SK-N-MC (cell line): ENCODE data around the gene MUC20.

Source experiments
- EZH2 ChIP-seq: fragments of 200-600 bp; sonication (generic); IDR thresholded peaks from one replicate; pipeline ENCODE4 v1.6.1; 2017; ENCODE audit warnings: antibody characterized with exemption
- FOXP2 ChIP-seq: optimal IDR thresholded peaks from 2 replicates; pipeline ENCODE3; 2011; ENCODE audit warnings: mild to moderate bottlenecking, moderate library complexity; ENCODE audit not compliant: insufficient read depth; ENCODE audit errors: extremely low read length, control extremely low read depth
- POLR2AphosphoS5 ChIP-seq: IDR thresholded peaks from 2 replicates; pipeline ENCODE4 v1.6.1; 2012; ENCODE audit warnings: mild to moderate bottlenecking, low read depth, low read length, borderline replicate concordance

- TF ChIP-seq EZH2 (no peak), POLR2AphosphoS5 (no peak), FOXP2 (no peak)
These were observed 8.8 kb upstream of the MUC20 start for GRCh38 chr3:195711813-195712534.
